Lower leg skin (tissue), 4 donors: Measurements from ENCODE around the gene IL22. TPM values are rescaled to one million over a fixed set of nuclear protein-coding genes. Genes with fewer than 3 reads are reported as not detected.

Experiments used
- DNase-seq, 2 donors: peaks; one replicate each; pipeline ENCODE4 v3.0.0-alpha.2; 2019; ENCODE audit warnings: low spot score in 2 of 2
- H3K4me3 ChIP-seq: fragments of 200-600 bp; sonication (generic); 2 replicates; pipeline ENCODE4 v1.5.1; 2017; ENCODE audit warnings: mild to moderate bottlenecking, low read depth; ENCODE audit not compliant: poor library complexity, severe bottlenecking
- POLR2A ChIP-seq, 2 donors: fragments of 450-650 bp; IDR thresholded peaks; one replicate each; pipeline ENCODE4 v1.6.1; 2016 to 2017; ENCODE audit warnings: antibody characterized with exemption in 2 of 2, mild to moderate bottlenecking in 1 of 2, moderate library complexity in 1 of 2
- WGBS, 2 donors: methylation state at CpG; one replicate each; pipeline ENCODE4 v1.1.5; 2018; 5-methylcytosine and 5-hydroxymethylcytosine counted together
- intact Hi-C: fragments of 100-400 bp; cut with DNase I; formaldehyde crosslinking; loops from one replicate; pipeline ENCODE4 v1.15.0; 2023; ENCODE audit warnings: low total_unique reads
- total RNA-seq, 4 donors: library from RNA; depleted of rRNA; stranded (reverse); fragments of >200 nt; gene quantifications; one replicate each; pipeline ENCODE4 v1.1.0, GENCODE V29; 2016
- TF ChIP-seq, protein P1 (sequence below), 3 donors: fragments of 450-650 bp; IDR thresholded peaks; one replicate each; pipeline ENCODE4 v1.5.1; 2016; ENCODE audit warnings: antibody characterized with exemption in 3 of 3, mild to moderate bottlenecking in 3 of 3, moderate library complexity in 2 of 3

IL22 gene
- total RNA-seq, 4 donors from 2014 or later: not detected

DNA sequence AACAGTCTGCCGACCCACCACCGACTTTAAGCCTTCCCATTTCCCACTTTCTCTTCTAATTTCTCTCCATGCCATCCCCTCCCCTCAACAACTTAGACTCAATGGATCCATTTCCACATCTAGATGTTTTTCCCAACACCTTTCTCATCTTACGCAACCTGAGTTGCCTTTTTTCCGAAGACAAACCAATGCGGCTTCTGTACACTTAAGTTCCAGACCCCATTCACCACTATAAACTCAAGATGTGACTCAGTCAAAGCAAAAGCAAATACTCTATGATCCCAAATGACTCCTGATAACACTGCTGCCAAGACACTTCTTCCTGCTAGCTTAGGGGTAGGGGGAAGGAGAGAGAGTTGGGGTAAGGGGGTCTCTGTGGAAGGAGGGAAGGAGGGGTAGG lies 1.3 kb downstream of the IL22 start:
- intact Hi-C loops: no loop called here
- no peak overlapping the region for H3K4me3 ChIP-seq
- DNase-seq: no peak
- WGBS, 2 donors: 96 to 98% methylated on average over 5 of the region's 5 CpGs
- TF ChIP-seq, protein P1, sequence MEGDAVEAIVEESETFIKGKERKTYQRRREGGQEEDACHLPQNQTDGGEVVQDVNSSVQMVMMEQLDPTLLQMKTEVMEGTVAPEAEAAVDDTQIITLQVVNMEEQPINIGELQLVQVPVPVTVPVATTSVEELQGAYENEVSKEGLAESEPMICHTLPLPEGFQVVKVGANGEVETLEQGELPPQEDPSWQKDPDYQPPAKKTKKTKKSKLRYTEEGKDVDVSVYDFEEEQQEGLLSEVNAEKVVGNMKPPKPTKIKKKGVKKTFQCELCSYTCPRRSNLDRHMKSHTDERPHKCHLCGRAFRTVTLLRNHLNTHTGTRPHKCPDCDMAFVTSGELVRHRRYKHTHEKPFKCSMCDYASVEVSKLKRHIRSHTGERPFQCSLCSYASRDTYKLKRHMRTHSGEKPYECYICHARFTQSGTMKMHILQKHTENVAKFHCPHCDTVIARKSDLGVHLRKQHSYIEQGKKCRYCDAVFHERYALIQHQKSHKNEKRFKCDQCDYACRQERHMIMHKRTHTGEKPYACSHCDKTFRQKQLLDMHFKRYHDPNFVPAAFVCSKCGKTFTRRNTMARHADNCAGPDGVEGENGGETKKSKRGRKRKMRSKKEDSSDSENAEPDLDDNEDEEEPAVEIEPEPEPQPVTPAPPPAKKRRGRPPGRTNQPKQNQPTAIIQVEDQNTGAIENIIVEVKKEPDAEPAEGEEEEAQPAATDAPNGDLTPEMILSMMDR (IDR thresholded peaks at IDR 0.05): no peak
- no peak for TF ChIP-seq POLR2A (IDR thresholded peaks at IDR 0.05)

DNA sequence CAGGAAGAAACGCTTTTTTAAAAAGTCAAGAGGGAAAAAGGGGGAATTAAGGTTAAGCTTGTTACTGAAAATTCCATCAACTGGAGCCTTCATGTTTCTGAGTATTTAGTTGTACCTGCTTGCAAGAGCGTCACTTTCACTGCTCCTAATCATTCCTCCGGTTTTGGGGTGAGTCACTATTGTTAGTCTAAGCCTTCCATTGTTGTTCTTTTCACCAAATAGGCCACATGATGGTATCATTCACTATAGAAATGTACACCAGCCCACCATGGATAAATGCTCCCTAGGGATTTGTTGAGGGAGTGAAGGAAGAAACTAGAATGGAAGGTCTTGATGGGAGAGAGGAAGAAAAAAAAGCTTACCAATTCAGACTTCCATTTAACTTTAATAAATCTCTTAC lies 3.0 kb downstream of the IL22 start:
- TF ChIP-seq, protein P1 (IDR thresholded peaks at IDR 0.05): no peak
- intact Hi-C loops: no loop called here
- 84% methylated on average over 3 of the region's 3 CpGs for WGBS, 2 donors
- DNase-seq: no peak
- H3K4me3 ChIP-seq: no peak overlapping the region

DNA sequence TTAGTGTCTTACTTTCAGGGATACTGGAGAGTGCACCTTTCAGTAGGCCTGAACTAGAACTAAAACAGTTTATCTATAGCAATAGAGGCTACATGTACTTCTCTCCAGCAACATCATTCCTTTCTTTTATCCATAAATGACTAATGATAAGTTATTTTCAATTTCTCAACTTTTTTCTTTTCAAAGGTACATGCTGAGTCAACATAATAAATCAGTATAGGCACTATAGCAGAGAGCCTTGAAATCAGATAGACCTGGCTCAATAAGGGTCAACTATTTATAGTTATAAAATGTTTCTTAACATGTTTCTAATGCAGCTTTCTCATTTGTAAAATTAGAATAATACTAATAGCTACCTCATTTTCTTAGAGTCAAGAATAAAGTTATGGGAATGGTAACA lies 5.6 kb downstream of the IL22 start:
- no peak for DNase-seq
- no peak overlapping the region for H3K4me3 ChIP-seq
- TF ChIP-seq POLR2A (IDR thresholded peaks at IDR 0.05): no peak
- TF ChIP-seq, protein P1 (IDR thresholded peaks at IDR 0.05): no peak
- intact Hi-C loops: no loop called here

DNA sequence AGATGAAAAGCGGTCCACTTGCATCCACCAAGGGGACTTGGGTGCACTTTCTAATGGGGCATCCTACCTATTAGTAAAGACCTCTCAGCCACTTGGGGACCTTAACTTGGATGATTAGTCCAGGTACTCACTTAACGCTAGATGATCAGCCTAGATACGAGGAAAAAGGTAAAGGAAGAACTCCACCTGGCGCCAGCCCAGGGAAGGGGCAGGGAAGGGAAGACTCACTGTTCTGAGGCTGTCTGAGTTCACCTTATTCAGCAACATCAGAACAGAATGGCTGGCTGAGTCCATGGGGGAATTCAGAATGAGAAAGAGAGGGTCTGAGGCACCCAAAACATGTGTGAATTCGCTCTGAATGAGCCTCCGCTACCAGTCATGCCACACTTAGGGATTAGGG lies 7.1 kb downstream of the IL22 start:
- intact Hi-C loops: no loop called here
- no peak for TF ChIP-seq POLR2A (IDR thresholded peaks at IDR 0.05)
- TF ChIP-seq, protein P1 (IDR thresholded peaks at IDR 0.05): no peak
- 88 to 91% methylated on average over 6 of the region's 6 CpGs for WGBS, 2 donors
- DNase-seq: no peak
- no peak overlapping the region for H3K4me3 ChIP-seq

DNA sequence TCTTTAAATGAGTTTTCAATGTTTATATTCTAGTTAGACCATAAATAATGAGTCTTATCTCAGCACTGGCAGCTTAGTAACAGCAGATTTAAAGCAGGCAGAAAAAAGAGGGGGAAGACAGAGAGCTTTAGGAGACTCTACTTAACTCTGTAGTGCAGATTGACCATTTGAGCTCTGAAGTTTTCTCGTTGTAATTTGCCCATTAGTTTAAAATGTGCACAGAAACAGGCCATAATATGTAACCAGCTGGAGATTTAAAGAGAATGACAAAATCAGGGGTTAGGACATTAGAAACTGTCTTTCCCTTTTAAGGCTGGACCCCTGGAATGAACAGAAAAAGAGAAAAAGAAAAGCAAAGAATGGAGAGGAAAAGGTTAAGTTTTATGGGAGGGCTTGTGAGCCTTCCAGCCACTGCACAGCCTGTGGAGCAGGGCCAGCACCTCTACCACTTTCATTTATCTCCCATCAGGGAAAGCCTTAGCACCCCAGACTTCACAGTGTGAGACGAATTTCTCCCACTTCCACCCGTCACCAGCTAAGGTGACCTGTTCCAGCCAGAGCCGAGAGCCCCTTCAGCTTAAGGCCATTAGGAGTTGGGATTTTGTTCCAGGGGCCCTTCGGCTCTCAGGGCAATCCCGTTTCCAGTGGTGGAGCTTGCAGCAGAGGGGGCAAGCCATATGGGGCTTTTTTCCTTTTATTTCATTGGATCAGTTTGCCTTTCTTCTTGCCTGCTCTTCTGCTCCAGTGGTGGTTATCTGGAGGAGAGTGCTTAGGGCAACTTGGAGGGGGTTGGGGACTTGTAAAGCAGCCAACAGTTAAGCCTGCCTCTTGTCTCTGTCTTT lies 8.0 kb downstream of the IL22 start:
- no peak for DNase-seq
- intact Hi-C loops: no loop called here
- H3K4me3 ChIP-seq: no peak overlapping the region
- 39 to 42% methylated on average over 6 of the region's 6 CpGs for WGBS, 2 donors
- TF ChIP-seq, protein P1 (IDR thresholded peaks at IDR 0.05): no peak
- TF ChIP-seq POLR2A (IDR thresholded peaks at IDR 0.05): no peak

DNA sequence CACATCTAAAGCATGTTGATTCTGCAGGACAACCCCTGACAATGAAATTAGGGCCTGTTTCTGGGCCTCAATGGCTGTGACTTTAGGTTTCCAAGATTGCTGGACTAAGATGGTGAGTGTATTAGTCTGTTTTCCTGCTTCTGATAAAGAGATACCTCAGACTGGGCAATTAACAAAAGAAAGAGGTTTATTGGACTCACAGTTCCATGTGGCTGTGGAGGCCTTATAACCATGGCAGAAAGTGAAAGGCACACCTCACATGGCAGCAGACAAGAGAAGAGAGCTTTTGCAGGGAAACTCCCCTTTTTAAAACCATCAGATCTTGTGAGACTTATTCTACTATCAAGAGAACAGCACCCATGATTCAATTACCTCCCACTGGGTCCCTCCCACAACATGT lies 10.6 kb downstream of the IL22 start:
- intact Hi-C loops: no loop called here
- no peak overlapping the region for H3K4me3 ChIP-seq
- DNase-seq: no peak
- TF ChIP-seq, protein P1 (IDR thresholded peaks at IDR 0.05): no peak
- TF ChIP-seq POLR2A (IDR thresholded peaks at IDR 0.05): no peak
